ENCODE measurements around the gene PXMP2.

The PXMP2 gene

DNA sequence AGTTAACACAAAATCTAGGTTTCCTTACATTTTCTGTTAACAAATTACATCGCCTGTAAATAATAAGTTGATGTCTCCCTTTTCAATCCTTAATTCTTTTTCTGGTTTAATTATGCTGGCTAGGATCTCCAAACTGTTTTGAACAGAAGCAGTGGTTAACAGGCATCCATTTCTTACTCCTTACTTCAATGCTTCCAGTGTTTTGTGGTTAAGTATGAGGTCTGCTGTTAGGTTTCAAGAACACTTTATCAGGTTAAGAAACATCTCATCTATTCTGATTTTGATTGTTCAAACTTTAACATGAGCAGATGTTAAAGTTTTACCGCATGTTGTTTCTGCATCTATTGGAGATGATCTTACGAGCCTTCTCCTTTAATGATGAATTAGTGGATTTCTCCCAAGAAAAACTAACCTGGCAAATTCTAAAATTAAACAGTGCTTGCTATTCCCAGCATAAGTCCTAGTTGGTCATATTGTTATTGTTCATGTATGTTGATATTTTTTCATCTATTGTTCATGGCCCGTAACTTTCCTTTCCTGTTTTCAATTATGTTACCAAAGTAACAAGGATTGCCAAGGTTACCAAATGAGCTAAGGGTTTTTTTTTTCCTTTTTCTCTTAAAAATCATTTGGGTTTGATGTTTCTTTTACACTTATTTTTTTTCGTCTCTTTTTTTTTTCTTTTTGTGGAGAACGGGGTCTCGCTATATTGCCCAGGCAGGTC, 33.7 kb upstream of the PXMP2 start:
- TF ChIP-seq ZFX (IDR thresholded peaks at IDR 0.05; ENCODE audit: borderline replicate concordance) = no peak
- TF ChIP-seq, protein P1, sequence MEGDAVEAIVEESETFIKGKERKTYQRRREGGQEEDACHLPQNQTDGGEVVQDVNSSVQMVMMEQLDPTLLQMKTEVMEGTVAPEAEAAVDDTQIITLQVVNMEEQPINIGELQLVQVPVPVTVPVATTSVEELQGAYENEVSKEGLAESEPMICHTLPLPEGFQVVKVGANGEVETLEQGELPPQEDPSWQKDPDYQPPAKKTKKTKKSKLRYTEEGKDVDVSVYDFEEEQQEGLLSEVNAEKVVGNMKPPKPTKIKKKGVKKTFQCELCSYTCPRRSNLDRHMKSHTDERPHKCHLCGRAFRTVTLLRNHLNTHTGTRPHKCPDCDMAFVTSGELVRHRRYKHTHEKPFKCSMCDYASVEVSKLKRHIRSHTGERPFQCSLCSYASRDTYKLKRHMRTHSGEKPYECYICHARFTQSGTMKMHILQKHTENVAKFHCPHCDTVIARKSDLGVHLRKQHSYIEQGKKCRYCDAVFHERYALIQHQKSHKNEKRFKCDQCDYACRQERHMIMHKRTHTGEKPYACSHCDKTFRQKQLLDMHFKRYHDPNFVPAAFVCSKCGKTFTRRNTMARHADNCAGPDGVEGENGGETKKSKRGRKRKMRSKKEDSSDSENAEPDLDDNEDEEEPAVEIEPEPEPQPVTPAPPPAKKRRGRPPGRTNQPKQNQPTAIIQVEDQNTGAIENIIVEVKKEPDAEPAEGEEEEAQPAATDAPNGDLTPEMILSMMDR (IDR thresholded peaks at IDR 0.05) = no peak
- H3K27ac ChIP-seq = no peak overlapping the region

DNA sequence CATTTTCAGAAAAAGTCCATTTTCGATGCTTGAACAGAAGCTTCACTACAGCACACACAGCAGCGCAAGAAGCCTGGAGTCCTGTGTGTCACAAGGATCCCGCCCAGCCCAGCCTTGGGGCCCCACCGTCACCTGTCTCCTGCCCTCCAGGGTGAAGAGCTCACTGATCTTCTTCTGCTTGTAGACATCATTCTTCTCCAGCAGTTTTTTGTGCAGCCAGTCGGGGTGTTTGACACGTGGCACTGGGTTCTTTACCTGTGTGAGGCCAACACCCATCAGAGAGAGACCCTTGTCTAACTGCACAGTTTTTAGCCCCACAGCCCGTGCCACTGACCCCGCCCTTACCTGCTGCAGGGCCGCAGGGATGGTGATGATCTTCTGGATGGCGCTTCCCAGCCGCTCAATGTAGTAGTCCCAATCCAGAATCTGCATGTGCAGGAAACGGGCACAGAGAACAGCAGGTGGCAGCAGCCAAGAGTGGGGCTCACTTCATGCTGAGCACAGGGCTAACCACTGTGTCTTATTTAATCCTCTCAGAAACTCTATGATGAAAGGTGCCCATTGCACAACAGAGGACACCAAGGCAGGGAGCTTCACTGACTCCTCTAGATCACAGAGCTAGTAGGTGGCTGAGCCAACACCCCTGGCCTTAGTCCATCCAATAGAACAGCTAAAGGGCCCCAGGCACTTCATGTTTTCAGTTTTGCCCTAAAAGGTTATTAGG, 30.2 kb upstream of the PXMP2 start:
- TF ChIP-seq ZFX (IDR thresholded peaks at IDR 0.05; ENCODE audit: borderline replicate concordance) = no peak
- TF ChIP-seq, protein P1 (IDR thresholded peaks at IDR 0.05) = no peak
- no peak overlapping the region for H3K27ac ChIP-seq

DNA sequence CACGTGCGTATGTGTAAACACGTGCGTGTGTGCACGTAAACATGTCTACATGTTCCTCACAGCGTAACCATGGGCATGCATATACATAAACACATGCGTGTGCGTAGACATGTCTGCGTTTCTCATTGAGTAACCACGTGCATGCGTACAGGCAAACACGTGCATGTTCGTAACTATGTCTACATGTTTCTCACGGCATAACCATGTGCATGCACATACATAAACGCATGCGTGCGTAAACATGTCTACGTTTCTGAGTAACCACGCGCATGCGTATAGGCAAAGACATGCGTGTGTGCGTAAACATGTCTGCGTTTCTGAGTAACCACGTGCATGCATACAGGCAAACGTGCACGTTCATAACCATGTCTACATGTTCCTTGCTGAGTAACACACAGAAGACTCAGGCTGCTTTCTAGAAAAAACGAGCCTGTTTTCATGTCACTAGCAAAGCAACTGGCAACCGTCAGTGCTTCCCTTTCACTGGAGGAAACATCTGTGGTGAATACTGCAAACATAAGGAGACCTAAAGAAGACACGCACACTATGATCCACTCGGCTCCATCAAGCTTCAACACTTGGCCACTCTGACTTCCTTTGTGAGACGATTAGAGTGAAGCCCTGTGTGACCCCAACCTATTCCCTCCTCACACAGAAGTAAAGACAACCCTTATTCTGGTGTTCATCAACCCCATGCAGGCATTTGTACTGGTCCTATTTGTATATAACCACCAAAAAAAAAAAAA, 29.1 kb upstream of the PXMP2 start:
- H3K27ac ChIP-seq = no peak overlapping the region
- no peak for TF ChIP-seq ZFX (IDR thresholded peaks at IDR 0.05; ENCODE audit: borderline replicate concordance)
- TF ChIP-seq, protein P1 (IDR thresholded peaks at IDR 0.05) = no peak

DNA sequence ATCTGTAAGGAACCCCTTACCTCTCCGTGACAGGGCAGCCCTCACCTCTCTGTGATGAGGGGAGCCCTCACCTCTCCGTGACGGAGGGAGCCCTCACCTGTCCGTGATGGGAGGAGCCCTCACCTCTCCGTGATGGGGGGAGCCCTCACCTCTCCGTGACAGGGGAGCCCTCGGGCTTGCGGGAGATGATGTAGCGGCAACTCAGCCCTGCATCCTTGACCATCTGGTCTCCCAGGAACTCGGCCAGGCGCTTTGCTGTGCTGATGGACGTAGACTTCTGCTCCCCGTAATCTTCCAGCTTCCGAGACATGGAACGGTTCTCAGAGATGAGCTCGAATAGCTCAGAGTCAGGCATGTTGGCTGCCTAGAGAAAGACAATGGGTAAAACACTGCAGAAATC, 28.2 kb upstream of the PXMP2 start:
- H3K27ac ChIP-seq = no peak overlapping the region
- TF ChIP-seq, protein P1 (IDR thresholded peaks at IDR 0.05) = no peak
- no peak for TF ChIP-seq ZFX (IDR thresholded peaks at IDR 0.05; ENCODE audit: borderline replicate concordance)

DNA sequence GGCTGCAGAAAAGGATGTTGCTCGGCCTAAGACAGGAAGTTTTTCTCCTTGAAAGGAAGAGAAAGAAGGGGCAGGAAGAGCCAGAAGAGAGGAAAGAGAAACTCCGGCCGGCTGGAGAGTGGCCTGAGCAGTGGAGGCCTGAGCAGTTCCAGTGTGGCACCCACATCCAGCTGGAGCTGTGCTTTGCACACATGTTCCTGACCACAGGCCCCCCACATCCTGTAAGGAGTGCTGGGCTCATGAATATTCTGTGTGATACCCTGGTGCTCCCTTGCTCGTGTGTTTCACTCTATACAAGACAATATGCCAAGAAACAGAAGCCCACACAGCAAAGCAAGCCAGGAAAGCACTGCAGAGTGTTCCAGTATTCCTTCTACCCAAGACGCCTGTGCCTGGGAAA, 27.3 kb upstream of the PXMP2 start:
- H3K27ac ChIP-seq = no peak overlapping the region
- TF ChIP-seq ZFX (IDR thresholded peaks at IDR 0.05; ENCODE audit: borderline replicate concordance) = no peak

DNA sequence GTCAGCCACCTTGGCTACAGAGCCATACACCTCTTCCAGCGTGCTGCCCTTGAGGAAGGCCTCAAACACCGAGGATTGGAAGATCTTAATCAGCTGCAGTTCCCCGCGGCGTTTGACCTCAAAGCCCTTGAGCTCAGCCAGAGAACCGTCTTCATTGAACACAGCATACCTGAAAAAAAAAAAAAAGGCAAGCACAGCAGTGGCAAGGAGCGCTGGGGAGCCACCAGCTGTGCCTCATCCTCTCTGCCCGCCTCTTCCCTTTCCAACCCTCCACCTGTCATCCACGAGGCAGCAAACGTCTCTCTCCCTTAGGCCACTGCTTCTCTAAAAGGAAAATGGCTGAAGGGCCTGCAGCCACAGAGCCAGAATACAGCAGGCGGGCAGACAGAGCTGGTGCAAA, 26.4 kb upstream of the PXMP2 start:
- TF ChIP-seq ZFX (IDR thresholded peaks at IDR 0.05; ENCODE audit: borderline replicate concordance) = no peak
- TF ChIP-seq, protein P1 (IDR thresholded peaks at IDR 0.05) = no peak
- no peak overlapping the region for H3K27ac ChIP-seq

DNA sequence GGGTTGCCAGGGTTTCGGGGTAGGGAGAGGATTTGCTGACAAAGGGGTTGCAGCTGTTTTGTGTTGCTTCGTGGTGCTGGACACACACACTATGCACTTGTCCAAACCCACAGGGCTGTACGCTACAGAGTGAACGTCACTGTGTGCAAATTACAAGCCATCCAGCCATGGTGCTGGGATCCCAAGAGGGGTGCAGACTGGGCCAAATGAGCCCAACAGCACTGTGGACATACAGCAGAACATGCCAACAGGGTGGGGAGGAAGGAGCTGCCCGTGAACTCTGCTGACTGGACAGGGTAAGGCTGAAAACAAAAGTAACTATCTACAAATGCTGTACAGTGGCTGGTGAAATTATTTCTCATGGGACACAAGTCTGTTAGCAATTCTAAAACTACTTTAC, 25.4 kb upstream of the PXMP2 start:
- no peak for TF ChIP-seq ZFX (IDR thresholded peaks at IDR 0.05; ENCODE audit: borderline replicate concordance)
- TF ChIP-seq, protein P1 (IDR thresholded peaks at IDR 0.05) = no peak
- H3K27ac ChIP-seq = no peak overlapping the region
